H1 (cell line): ENCODE measurements around the gene RUFY1. TPM values are rescaled to one million over a fixed set of nuclear protein-coding genes. Genes with fewer than 3 reads are reported as not detected.
"Not testable (repeated sequence)": the region's sequence is repeated elsewhere in the genome, so short reads cannot be mapped to it uniquely, and the experiment has no call there.

ENCODE experiments used
- CTCF ChIA-PET: fragments of 300-600 bp; sonication (Branson Sonifier 250); formaldehyde crosslinking; loops from one replicate; lab custom pipeline; 2021; ENCODE audit not compliant: partially characterized antibody; lab: Charles Lee
- POLR2A ChIA-PET: fragments of 300-600 bp; sonication (Branson Sonifier 250); formaldehyde crosslinking; loops from one replicate; lab custom pipeline; 2021; ENCODE audit warnings: inconsistent platforms; ENCODE audit not compliant: partially characterized antibody; lab: Charles Lee
- DNase-seq, 2 experiments: peaks; one replicate each; pipeline versions ENCODE4 v3.0.0 to v3.0.0-alpha.2; 2010 to 2022; ENCODE audit warnings: low spot score in 2 of 2, low read depth in 1 of 2, mixed read lengths in 1 of 2
- FAIRE-seq: peaks from 2 replicates; lab custom pipeline; 2011; peaks lifted over from hg19 to GRCh38; lab: Jason Lieb, UNC
- H2AFZ ChIP-seq: 2 replicates; pipeline ENCODE4 v1.8.1; 2012; ENCODE audit warnings: low read length, inconsistent platforms
- H2AK5ac ChIP-seq: 2 replicates; pipeline ENCODE4 v1.6.1; 2013; ENCODE audit warnings: low read depth, low read length
- H2BK120ac ChIP-seq: replicated peaks from 2 replicates; pipeline ENCODE3; 2013; ENCODE audit warnings: low read depth, low read length, inconsistent platforms
- H2BK12ac ChIP-seq: 2 replicates; pipeline ENCODE4 v1.6.1; 2013; ENCODE audit warnings: low read depth, low read length
- H2BK15ac ChIP-seq: 2 replicates; pipeline ENCODE4 v1.6.1; 2013; ENCODE audit warnings: low read length
- H2BK20ac ChIP-seq: 2 replicates; pipeline ENCODE4 v1.6.1; 2013; ENCODE audit warnings: low read length
- H2BK5ac ChIP-seq: 2 replicates; pipeline ENCODE4 v1.6.1; 2013; ENCODE audit warnings: low read depth, low read length
- H3K14ac ChIP-seq: 2 replicates; pipeline ENCODE4 v1.6.1; 2013; ENCODE audit warnings: inconsistent platforms; ENCODE audit not compliant: insufficient read length
- H3K18ac ChIP-seq: 2 replicates; pipeline ENCODE4 v1.6.1; 2013; ENCODE audit warnings: low read length; ENCODE audit errors: extremely low read depth
- H3K23ac ChIP-seq: 2 replicates; pipeline ENCODE4 v1.6.1; 2013; ENCODE audit warnings: inconsistent platforms; ENCODE audit not compliant: insufficient read length
- H3K23me2 ChIP-seq: 2 replicates; pipeline ENCODE4 v1.6.1; 2013; ENCODE audit warnings: low read depth, low read length
- H3K27ac ChIP-seq: 2 replicates; pipeline ENCODE4 v1.6.1; 2011; ENCODE audit warnings: low read depth, low read length, inconsistent platforms
- H3K27me3 ChIP-seq, 4 experiments: replicated peaks in 1 of 4; 1 replicate in 1 of 4; 2 replicates in 3 of 4; pipeline versions ENCODE4 v1.6.1 to v1.8.1; 2011 to 2013; ENCODE audit warnings: low read length in 3 of 4, mild to moderate bottlenecking in 3 of 4, inconsistent platforms in 2 of 4, mixed read lengths in 2 of 4, moderate library complexity in 1 of 4; ENCODE audit not compliant: control insufficient read depth in 3 of 4, insufficient read depth in 3 of 4; ENCODE audit errors: extremely low read depth in 1 of 4
- H3K36me3 ChIP-seq, 4 experiments: 2 replicates each; pipeline versions ENCODE4 v1.6.1 to v1.8.1; 2011 to 2013; ENCODE audit warnings: mild to moderate bottlenecking in 4 of 4, low read length in 3 of 4, moderate library complexity in 2 of 4, control low read depth in 1 of 4, inconsistent platforms in 1 of 4; ENCODE audit not compliant: insufficient read depth in 4 of 4, control insufficient read depth in 2 of 4
- H3K4ac ChIP-seq: replicated peaks from 2 replicates; pipeline ENCODE3; 2013; ENCODE audit warnings: low read length, low read depth, mixed read lengths, inconsistent platforms; ENCODE audit not compliant: insufficient read length
- H3K4me1 ChIP-seq, 4 experiments: replicated peaks in 1 of 4; 1 replicate in 1 of 4; 2 replicates in 3 of 4; pipeline versions ENCODE4 v1.6.1 to v1.8.1; 2011 to 2013; ENCODE audit warnings: low read length in 3 of 4, inconsistent platforms in 2 of 4, mixed read lengths in 1 of 4; ENCODE audit not compliant: insufficient read depth in 4 of 4, control insufficient read depth in 3 of 4
- H3K4me2 ChIP-seq, 2 experiments: 2 replicates each; pipeline versions ENCODE4 v1.6.1 to v1.8.1; 2011 to 2013; ENCODE audit warnings: low read depth in 2 of 2, low read length in 2 of 2, control low read depth in 1 of 2, inconsistent platforms in 1 of 2, mild to moderate bottlenecking in 1 of 2; ENCODE audit not compliant: insufficient read depth in 1 of 2
- H3K4me3 ChIP-seq, 4 experiments: fragments of 200-600, 300-600 bp in 1 of 4; sonication (generic), shearing (Covaris generic), sonication (Bioruptor Twin) in 1 of 4; 2 replicates each; pipeline versions ENCODE4 v1.5.1 to v1.8.1; 2011 to 2016; ENCODE audit warnings: low read length in 4 of 4, low read depth in 3 of 4, control low read depth in 2 of 4, inconsistent platforms in 2 of 4, mild to moderate bottlenecking in 2 of 4, mixed read lengths in 1 of 4, moderate library complexity in 1 of 4; ENCODE audit not compliant: insufficient read depth in 2 of 4; ENCODE audit errors: extremely low read depth in 1 of 4
- H3K56ac ChIP-seq: replicated peaks from 2 replicates; pipeline ENCODE3; 2013; ENCODE audit warnings: low read depth, mild to moderate bottlenecking, mixed read lengths, low read length, inconsistent platforms; ENCODE audit not compliant: insufficient read length
- H3K79me1 ChIP-seq: 2 replicates; pipeline ENCODE4 v1.6.1; 2013; ENCODE audit warnings: low read depth, low read length, control low read depth
- H3K79me2 ChIP-seq, 2 experiments: 2 replicates each; pipeline versions ENCODE4 v1.6.1 to v1.8.1; 2012 to 2013; ENCODE audit warnings: low read length in 2 of 2, mild to moderate bottlenecking in 2 of 2, inconsistent platforms in 1 of 2; ENCODE audit not compliant: insufficient read depth in 2 of 2, control insufficient read depth in 1 of 2
- H3K9ac ChIP-seq, 4 experiments: replicated peaks in 1 of 4; 1 replicate in 1 of 4; 2 replicates in 3 of 4; pipeline versions ENCODE4 v1.6.1 to v1.8.1; 2011 to 2013; ENCODE audit warnings: low read depth in 3 of 4, low read length in 3 of 4, control low read depth in 2 of 4, mild to moderate bottlenecking in 2 of 4, moderate library complexity in 2 of 4, inconsistent platforms in 1 of 4; ENCODE audit errors: extremely low read depth in 1 of 4
- H3K9me3 ChIP-seq, 2 experiments: 2 replicates each; pipeline versions ENCODE4 v1.6.1 to v1.8.1; 2012 to 2013; ENCODE audit warnings: mild to moderate bottlenecking in 2 of 2, moderate library complexity in 2 of 2, control low read depth in 1 of 2, inconsistent platforms in 1 of 2, low read depth in 1 of 2, low read length in 1 of 2, mixed read lengths in 1 of 2; ENCODE audit not compliant: insufficient read depth in 2 of 2
- H4K20me1 ChIP-seq, 2 experiments: replicated peaks in 1 of 2; 2 replicates each; pipeline versions ENCODE3 to v1.8.1; 2011 to 2013; ENCODE audit warnings: inconsistent platforms in 2 of 2, low read length in 2 of 2, mild to moderate bottlenecking in 1 of 2; ENCODE audit not compliant: insufficient read depth in 2 of 2, control insufficient read depth in 1 of 2
- H4K5ac ChIP-seq: 2 replicates; pipeline ENCODE4 v1.6.1; 2013; ENCODE audit warnings: low read length, low read depth, mixed read lengths, inconsistent platforms; ENCODE audit not compliant: insufficient read length
- H4K8ac ChIP-seq: 2 replicates; pipeline ENCODE4 v1.8.0; 2013; ENCODE audit warnings: mild to moderate bottlenecking, moderate library complexity, low read length, inconsistent platforms; ENCODE audit not compliant: insufficient read depth; ENCODE audit errors: extremely low read depth
- H4K91ac ChIP-seq: replicated peaks from 2 replicates; pipeline ENCODE3; 2013; ENCODE audit warnings: low read length, mixed read lengths, inconsistent platforms; ENCODE audit not compliant: insufficient read length
- GTF2F1 ChIP-seq: IDR thresholded peaks from 2 replicates; pipeline ENCODE4 v1.6.1; 2012; ENCODE audit warnings: low read depth, low read length, improper control_type of control experiment, borderline replicate concordance
- WGBS, 2 experiments: shearing (Covaris generic) in 1 of 2; methylation state at CpG; one replicate each; pipeline versions ENCODE4 v1.1.6 to v1.1.7; 2013 to 2015; ENCODE audit warnings: low lambda C conversion rate in 2 of 2, mixed read lengths in 2 of 2, inconsistent platforms in 1 of 2, low coverage in 1 of 2, missing lambda C conversion rate in 1 of 2; ENCODE audit not compliant: insufficient replicate concordance in 2 of 2, insufficient coverage in 1 of 2, insufficient read length in 1 of 2; ENCODE audit errors: extremely low coverage in 1 of 2, missing lambda C conversion rate in 1 of 2; 5-methylcytosine and 5-hydroxymethylcytosine counted together
- polyA plus RNA-seq, 7 experiments: library from polyadenylated mRNA; depleted of rRNA in 3 of 7; stranded (reverse) in 5 of 7; unstranded in 2 of 7; fragments of >200 nt in 5 of 7; fragments of 200-250 nt in 2 of 7; gene quantifications; 1 replicate in 5 of 7; 2 replicates in 1 of 7; 4 replicates in 1 of 7; pipeline versions ENCODE4 v1.2.1 to v1.2.3, GENCODE V29; 2011 to 2013; ENCODE audit warnings: missing spikeins in 2 of 7, mixed read lengths in 2 of 7
- total RNA-seq: library from RNA; stranded (reverse); fragmentation: NEBNext Ultra II Directional; extraction: Animal tissue kit (Norgen Biotek cat#: 25700); gene quantifications from 2 replicates; pipeline ENCODE4 v1.2.1, GENCODE V29; 2021

Gene RUFY1
- total and polyA plus RNA-seq, 2 of the 8 experiments (the other 6 are each of a cell fraction or from before 2014, with no cell fraction given), result 22.4 to 29.5 TPM

DNA sequence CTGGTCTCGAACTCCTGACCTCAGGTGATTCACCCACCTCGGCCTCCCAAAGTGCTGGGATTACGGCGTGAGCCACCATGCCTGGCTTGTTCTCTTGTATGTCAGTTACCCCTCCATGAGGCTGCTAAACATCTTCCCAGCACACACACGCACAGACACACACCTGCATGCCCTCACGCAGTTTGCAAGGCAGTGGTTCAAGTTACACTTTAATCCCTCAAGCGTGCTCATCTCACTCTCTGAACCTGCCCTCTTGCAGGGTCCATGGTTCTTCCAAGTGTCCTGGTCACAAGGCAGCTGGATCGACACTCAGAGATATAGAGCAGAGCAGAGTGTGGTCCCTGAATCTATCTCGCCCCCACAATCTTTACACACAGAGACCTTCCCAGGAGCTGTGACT, 34.1 kb upstream of the RUFY1 start (continued):
- no peak for TF ChIP-seq GTF2F1

GRCh38 chr5:179517746-179518145, 32.6 kb upstream of the RUFY1 start:
- H3K36me3 ChIP-seq, H3K4me3 ChIP-seq, H4K8ac ChIP-seq, H3K23ac ChIP-seq, H3K56ac ChIP-seq, H4K5ac ChIP-seq, DNase-seq, H3K14ac ChIP-seq, H4K91ac ChIP-seq, H3K4ac ChIP-seq, H3K79me1 ChIP-seq, H4K20me1 ChIP-seq, H3K4me2 ChIP-seq, H2BK120ac ChIP-seq, H3K79me2 ChIP-seq, H3K4me1 ChIP-seq, H2BK15ac ChIP-seq, H3K18ac ChIP-seq, POLR2A ChIA-PET, H2AFZ ChIP-seq, H3K9ac ChIP-seq, H2BK12ac ChIP-seq, H2AK5ac ChIP-seq, H2BK5ac ChIP-seq, H3K23me2 ChIP-seq, H3K27ac ChIP-seq, H2BK20ac ChIP-seq, FAIRE-seq, H3K27me3 ChIP-seq, H3K9me3 ChIP-seq: not testable (repeated sequence)
- CTCF ChIA-PET, result interaction anchor here (0.8 kb wide), 1 partner anchor 350 kb away, joined by 3 read pairs; no protein-coding TSS in a partner anchor
- no CpG with 5 or more reads among the region's 7 CpGs for WGBS, 2 experiments
